SK-N-SH treated with all-trans-retinoic acid at 6 μM for 48 hours (cell line): ENCODE measurements around the gene STK33.

ENCODE experiments used
- ATAC-seq: fragments of 200-7000 bp; cut with Tn5 transposase; 3 replicates; pipeline ENCODE4 v1.9.1; 2020; ENCODE audit warnings: mild to moderate bottlenecking, moderate library complexity
- ARNTL ChIP-seq: fragments of 450-650 bp; formaldehyde crosslinking; IDR thresholded peaks from 2 replicates; pipeline ENCODE4 v1.5.0; 2020; ENCODE audit warnings: low read depth, mild to moderate bottlenecking, moderate library complexity, borderline replicate concordance
- BACH2 ChIP-seq: fragments of 250-450 bp; sonication (Bioruptor Pico); IDR thresholded peaks from 2 replicates; pipeline ENCODE4 v1.9.0; 2021; ENCODE audit warnings: mild to moderate bottlenecking, borderline replicate concordance
- CREB5 ChIP-seq: fragments of 250-450 bp; sonication (Bioruptor Pico); IDR thresholded peaks from 2 replicates; pipeline ENCODE4 v1.5.1; 2020; ENCODE audit warnings: low read depth, mild to moderate bottlenecking, moderate library complexity
- CSDC2 ChIP-seq: fragments of 250-450 bp; sonication (Bioruptor Pico); IDR thresholded peaks from 2 replicates; pipeline ENCODE4 v1.5.0; 2020; ENCODE audit warnings: mild to moderate bottlenecking, moderate library complexity
- GLIS3 ChIP-seq: fragments of 250-450 bp; sonication (Bioruptor Pico); IDR thresholded peaks from 2 replicates; pipeline ENCODE4 v1.5.0; 2020; ENCODE audit warnings: mild to moderate bottlenecking, moderate library complexity
- OSR1 ChIP-seq: fragments of 250-450 bp; sonication (Bioruptor Pico); IDR thresholded peaks from 2 replicates; pipeline ENCODE4 v1.8.0; 2022; ENCODE audit warnings: moderate library complexity, mild to moderate bottlenecking, inconsistent platforms
- PPARA ChIP-seq: fragments of 250-450 bp; sonication (Bioruptor Pico); IDR thresholded peaks from 2 replicates; pipeline ENCODE4 v1.5.0; 2020; ENCODE audit warnings: mild to moderate bottlenecking, borderline replicate concordance
- RARB ChIP-seq: fragments of 250-450 bp; sonication (Bioruptor Pico); IDR thresholded peaks from 2 replicates; pipeline ENCODE4 v1.8.0; 2021; ENCODE audit warnings: mild to moderate bottlenecking, moderate library complexity
- SNAI2 ChIP-seq: fragments of 250-450 bp; sonication (Bioruptor Pico); IDR thresholded peaks from 2 replicates; pipeline ENCODE4 v1.5.0; 2020; ENCODE audit warnings: mild to moderate bottlenecking, moderate library complexity
- TCF4 ChIP-seq: fragments of 250-450 bp; sonication (Bioruptor Pico); IDR thresholded peaks from 2 replicates; pipeline ENCODE4 v1.8.0; 2021; ENCODE audit warnings: mild to moderate bottlenecking, moderate library complexity, borderline replicate concordance
- TOX ChIP-seq: fragments of 250-450 bp; sonication (Bioruptor Pico); IDR thresholded peaks from 2 replicates; pipeline ENCODE4 v1.8.0; 2021; ENCODE audit warnings: mild to moderate bottlenecking, moderate library complexity, borderline replicate concordance
- ZC3H10 ChIP-seq: fragments of 250-450 bp; sonication (Bioruptor Pico); IDR thresholded peaks from 2 replicates; pipeline ENCODE4 v1.5.1; 2021; ENCODE audit warnings: mild to moderate bottlenecking, moderate library complexity
- ZFP30 ChIP-seq: fragments of 450-650 bp; formaldehyde crosslinking; IDR thresholded peaks from 2 replicates; pipeline ENCODE4 v1.5.0; 2022; ENCODE audit warnings: mild to moderate bottlenecking, moderate library complexity
- ZNF565 ChIP-seq: fragments of 450-650 bp; formaldehyde crosslinking; conservative IDR thresholded peaks from 2 replicates; pipeline ENCODE4 v1.5.0; 2020; ENCODE audit warnings: low read depth, mild to moderate bottlenecking, moderate library complexity
- ZNF70 ChIP-seq: fragments of 450-650 bp; formaldehyde crosslinking; IDR thresholded peaks from 2 replicates; pipeline ENCODE4 v1.5.0; 2020; ENCODE audit warnings: mild to moderate bottlenecking, moderate library complexity
- ZNF8 ChIP-seq: fragments of 450-650 bp; formaldehyde crosslinking; IDR thresholded peaks from 2 replicates; pipeline ENCODE4 v1.5.0; 2020; ENCODE audit warnings: mild to moderate bottlenecking, moderate library complexity
- TF ChIP-seq, protein P1 (sequence below): fragments of 250-450 bp; sonication (Bioruptor Pico); IDR thresholded peaks from 2 replicates; pipeline ENCODE4 v1.8.0; 2020; ENCODE audit warnings: mild to moderate bottlenecking, moderate library complexity, borderline replicate concordance
- TF ChIP-seq, protein P2 (sequence below): fragments of 250-450 bp; sonication (Bioruptor Pico); IDR thresholded peaks from 2 replicates; pipeline ENCODE4 v1.5.0; 2020; ENCODE audit warnings: mild to moderate bottlenecking, moderate library complexity
- TF ChIP-seq, protein P3 (sequence below): fragments of 250-450 bp; sonication (Bioruptor Pico); IDR thresholded peaks from 2 replicates; pipeline ENCODE4 v1.8.0; 2021; ENCODE audit warnings: low read depth, mild to moderate bottlenecking, moderate library complexity, borderline replicate concordance

STK33 gene

DNA sequence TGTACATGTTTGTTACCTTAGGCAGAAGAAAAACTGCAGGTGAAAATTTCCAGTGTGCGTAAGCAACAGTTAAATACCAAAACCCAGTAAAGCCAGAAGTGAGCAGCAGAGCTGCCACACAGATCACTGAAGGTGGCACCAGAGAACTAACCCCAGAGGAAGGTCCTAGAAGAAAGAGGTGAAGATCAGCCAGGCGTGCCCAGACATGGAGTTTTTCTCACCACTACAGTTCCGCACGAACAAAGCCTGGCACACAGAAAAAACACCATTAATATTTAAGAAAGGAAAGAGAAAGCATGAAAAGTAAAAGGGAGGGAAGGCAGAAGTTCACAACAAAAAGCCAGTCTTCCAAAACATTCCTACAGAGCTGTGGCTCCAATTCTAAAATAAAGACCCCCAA lies 60.7 kb downstream of the STK33 start:
- no peak for TF ChIP-seq ZNF8 (CRISPR knock-in tag)
- no peak for ATAC-seq

DNA sequence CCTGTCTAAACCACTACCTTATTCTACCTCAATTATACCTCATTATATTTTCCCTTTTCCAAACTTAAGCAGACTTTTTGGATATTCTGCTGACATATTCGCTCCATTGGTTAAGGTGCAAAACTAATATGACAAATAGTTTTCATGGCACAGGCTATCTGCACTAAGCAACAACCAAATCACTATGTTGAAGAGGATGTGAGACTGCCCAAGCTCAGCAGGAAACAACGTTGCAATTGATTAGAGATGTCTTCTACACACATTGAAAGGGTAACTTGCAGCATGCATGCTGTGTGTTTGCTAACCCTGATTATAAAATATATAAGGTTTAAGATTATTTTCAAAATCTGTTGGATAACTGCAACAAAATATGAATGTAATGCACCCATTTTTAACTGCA lies 61.6 kb downstream of the STK33 start:
- ATAC-seq, result no peak
- TF ChIP-seq ZNF70 (CRISPR knock-in tag) (no peak), RARB (CRISPR knock-in tag) (no peak), ARNTL (CRISPR knock-in tag) (no peak)
- TF ChIP-seq, protein P1, sequence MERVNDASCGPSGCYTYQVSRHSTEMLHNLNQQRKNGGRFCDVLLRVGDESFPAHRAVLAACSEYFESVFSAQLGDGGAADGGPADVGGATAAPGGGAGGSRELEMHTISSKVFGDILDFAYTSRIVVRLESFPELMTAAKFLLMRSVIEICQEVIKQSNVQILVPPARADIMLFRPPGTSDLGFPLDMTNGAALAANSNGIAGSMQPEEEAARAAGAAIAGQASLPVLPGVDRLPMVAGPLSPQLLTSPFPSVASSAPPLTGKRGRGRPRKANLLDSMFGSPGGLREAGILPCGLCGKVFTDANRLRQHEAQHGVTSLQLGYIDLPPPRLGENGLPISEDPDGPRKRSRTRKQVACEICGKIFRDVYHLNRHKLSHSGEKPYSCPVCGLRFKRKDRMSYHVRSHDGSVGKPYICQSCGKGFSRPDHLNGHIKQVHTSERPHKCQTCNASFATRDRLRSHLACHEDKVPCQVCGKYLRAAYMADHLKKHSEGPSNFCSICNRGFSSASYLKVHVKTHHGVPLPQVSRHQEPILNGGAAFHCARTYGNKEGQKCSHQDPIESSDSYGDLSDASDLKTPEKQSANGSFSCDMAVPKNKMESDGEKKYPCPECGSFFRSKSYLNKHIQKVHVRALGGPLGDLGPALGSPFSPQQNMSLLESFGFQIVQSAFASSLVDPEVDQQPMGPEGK (CRISPR knock-in tag), result no peak

DNA sequence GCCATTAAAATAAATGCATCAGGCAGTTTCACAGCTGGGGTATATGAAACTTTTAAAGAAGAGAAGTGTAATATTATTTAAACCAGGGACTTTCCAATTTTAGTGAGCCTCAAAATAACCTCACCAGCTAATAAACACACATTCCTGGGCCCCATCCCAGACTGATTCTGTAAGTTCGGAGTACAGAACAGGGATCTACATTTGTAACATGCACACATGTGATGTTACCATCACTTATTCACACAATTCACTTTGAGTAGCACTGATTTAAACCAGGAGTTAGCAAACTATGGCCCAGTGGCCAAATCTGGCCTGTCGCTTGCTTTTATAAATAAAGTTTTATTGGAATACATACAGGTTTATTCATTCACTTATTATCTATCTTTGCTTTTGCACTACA lies 62.0 kb downstream of the STK33 start:
- no peak for ATAC-seq
- TF ChIP-seq CREB5 (CRISPR knock-in tag) (no peak), TOX (CRISPR knock-in tag) (no peak), RARB (CRISPR knock-in tag) (no peak), BACH2 (no peak), TCF4 (CRISPR knock-in tag) (no peak), OSR1 (CRISPR knock-in tag) (no peak), ZNF70 (CRISPR knock-in tag) (no peak), CSDC2 (CRISPR knock-in tag) (no peak), GLIS3 (CRISPR knock-in tag) (no peak), ZC3H10 (no peak), SNAI2 (no peak), ZFP30 (CRISPR knock-in tag) (no peak), ZNF8 (CRISPR knock-in tag) (no peak), PPARA (no peak), ZNF565 (CRISPR knock-in tag) (no peak)
- TF ChIP-seq, protein P1 (CRISPR knock-in tag), result no peak
- TF ChIP-seq, protein P2, sequence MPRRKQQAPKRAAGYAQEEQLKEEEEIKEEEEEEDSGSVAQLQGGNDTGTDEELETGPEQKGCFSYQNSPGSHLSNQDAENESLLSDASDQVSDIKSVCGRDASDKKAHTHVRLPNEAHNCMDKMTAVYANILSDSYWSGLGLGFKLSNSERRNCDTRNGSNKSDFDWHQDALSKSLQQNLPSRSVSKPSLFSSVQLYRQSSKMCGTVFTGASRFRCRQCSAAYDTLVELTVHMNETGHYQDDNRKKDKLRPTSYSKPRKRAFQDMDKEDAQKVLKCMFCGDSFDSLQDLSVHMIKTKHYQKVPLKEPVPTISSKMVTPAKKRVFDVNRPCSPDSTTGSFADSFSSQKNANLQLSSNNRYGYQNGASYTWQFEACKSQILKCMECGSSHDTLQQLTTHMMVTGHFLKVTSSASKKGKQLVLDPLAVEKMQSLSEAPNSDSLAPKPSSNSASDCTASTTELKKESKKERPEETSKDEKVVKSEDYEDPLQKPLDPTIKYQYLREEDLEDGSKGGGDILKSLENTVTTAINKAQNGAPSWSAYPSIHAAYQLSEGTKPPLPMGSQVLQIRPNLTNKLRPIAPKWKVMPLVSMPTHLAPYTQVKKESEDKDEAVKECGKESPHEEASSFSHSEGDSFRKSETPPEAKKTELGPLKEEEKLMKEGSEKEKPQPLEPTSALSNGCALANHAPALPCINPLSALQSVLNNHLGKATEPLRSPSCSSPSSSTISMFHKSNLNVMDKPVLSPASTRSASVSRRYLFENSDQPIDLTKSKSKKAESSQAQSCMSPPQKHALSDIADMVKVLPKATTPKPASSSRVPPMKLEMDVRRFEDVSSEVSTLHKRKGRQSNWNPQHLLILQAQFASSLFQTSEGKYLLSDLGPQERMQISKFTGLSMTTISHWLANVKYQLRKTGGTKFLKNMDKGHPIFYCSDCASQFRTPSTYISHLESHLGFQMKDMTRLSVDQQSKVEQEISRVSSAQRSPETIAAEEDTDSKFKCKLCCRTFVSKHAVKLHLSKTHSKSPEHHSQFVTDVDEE, result no peak
- TF ChIP-seq, protein P3, sequence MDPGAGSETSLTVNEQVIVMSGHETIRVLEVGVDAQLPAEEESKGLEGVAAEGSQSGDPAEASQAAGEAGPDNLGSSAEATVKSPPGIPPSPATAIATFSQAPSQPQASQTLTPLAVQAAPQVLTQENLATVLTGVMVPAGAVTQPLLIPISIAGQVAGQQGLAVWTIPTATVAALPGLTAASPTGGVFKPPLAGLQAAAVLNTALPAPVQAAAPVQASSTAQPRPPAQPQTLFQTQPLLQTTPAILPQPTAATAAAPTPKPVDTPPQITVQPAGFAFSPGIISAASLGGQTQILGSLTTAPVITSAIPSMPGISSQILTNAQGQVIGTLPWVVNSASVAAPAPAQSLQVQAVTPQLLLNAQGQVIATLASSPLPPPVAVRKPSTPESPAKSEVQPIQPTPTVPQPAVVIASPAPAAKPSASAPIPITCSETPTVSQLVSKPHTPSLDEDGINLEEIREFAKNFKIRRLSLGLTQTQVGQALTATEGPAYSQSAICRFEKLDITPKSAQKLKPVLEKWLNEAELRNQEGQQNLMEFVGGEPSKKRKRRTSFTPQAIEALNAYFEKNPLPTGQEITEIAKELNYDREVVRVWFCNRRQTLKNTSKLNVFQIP, result no peak

- TF ChIP-seq, protein P1 (CRISPR knock-in tag), result no peak
- TF ChIP-seq TCF4 (CRISPR knock-in tag) (peak; percentile 50; the same call in 1 of the 2 replicates), SNAI2 (no peak), ZNF70 (CRISPR knock-in tag) (no peak)
- TF ChIP-seq, protein P2, result 0 out of 2 replicates have a peak, but pooled peaks have one; percentile 64
- TF ChIP-seq, protein P3, result no peak
- ATAC-seq, result peak; percentile 68
Measured at GRCh38 chr11:8531312-8531711, 62.7 kb downstream of the STK33 start.
